A549 (cell line): ENCODE measurements around the gene TSC22D1. TPM values are rescaled to one million over a fixed set of nuclear protein-coding genes. Genes with fewer than 3 reads are reported as not detected.

Experiments used
- ATAC-seq, 2 experiments: fragments of 200-7000 bp in 1 of 2; fragments of >200 bp in 1 of 2; cut with Nextera tagmentation in 1 of 2; cut with Tn5 transposase in 1 of 2; 3 replicates each; pipeline versions ENCODE4 v1.8.0 to v1.9.1; 2018 to 2020; ENCODE audit warnings: mild to moderate bottlenecking in 1 of 2, moderate library complexity in 1 of 2
- CTCF ChIA-PET: fragments of 300-600 bp; sonication (Branson Sonifier 250); formaldehyde crosslinking; extraction: SDS; loops from one replicate; lab custom pipeline; 2021; ENCODE audit warnings: antibody characterized with exemption, inconsistent platforms; lab: Yijun Ruan, JAX
- POLR2A ChIA-PET: fragments of 350-600 bp; formaldehyde crosslinking; extraction: SDS; loops from one replicate; lab custom pipeline; 2021; ENCODE audit warnings: antibody characterized with exemption, inconsistent platforms; lab: Yijun Ruan, JAX
- DNase-seq, 2 experiments: peaks; one replicate each; pipeline versions ENCODE4 v3.0.0 to v3.0.0-alpha.2; 2011 to 2016; ENCODE audit warnings: low read depth in 1 of 2, low spot score in 1 of 2
- FAIRE-seq: peaks from 2 replicates; lab custom pipeline; 2011; peaks lifted over from hg19 to GRCh38; lab: Jason Lieb, UNC
- H3K27ac ChIP-seq, 2 experiments: fragments of >200 bp; sonication (Bioruptor Twin); formaldehyde crosslinking; 3 replicates each; pipeline ENCODE4 v1.5.1; 2016 to 2017
- H3K4me1 ChIP-seq: fragments of >200 bp; sonication (Bioruptor Twin); formaldehyde crosslinking; 3 replicates; pipeline ENCODE4 v1.6.1; 2016
- H3K4me2 ChIP-seq: fragments of >200 bp; sonication (Bioruptor Twin); formaldehyde crosslinking; 3 replicates; pipeline ENCODE4 v1.6.1; 2016
- H3K4me3 ChIP-seq: fragments of >200 bp; sonication (Bioruptor Twin); formaldehyde crosslinking; 3 replicates; pipeline ENCODE4 v1.5.1; 2016
- H3K9me3 ChIP-seq: fragments of >200 bp; sonication (Bioruptor Twin); formaldehyde crosslinking; 3 replicates; pipeline ENCODE4 v1.6.1; 2016
- BHLHE40 ChIP-seq: IDR thresholded peaks from 2 replicates; pipeline ENCODE4 v1.6.1; 2012; ENCODE audit warnings: low read depth, low read length, inconsistent platforms
- CBX2 ChIP-seq: fragments of 200-600 bp; sonication (generic); IDR thresholded peaks from 2 replicates; pipeline ENCODE4 v1.6.1; 2016; ENCODE audit warnings: low read depth, mild to moderate bottlenecking, borderline replicate concordance
- CBX8 ChIP-seq: fragments of 200-600 bp; sonication (generic); IDR thresholded peaks from 2 replicates; pipeline ENCODE4 v1.6.1; 2016
- CEBPB ChIP-seq, 2 experiments: fragments of >200 bp in 1 of 2; sonication (Bioruptor Twin) in 1 of 2; formaldehyde crosslinking in 1 of 2; IDR thresholded peaks; 2 replicates each; pipeline ENCODE4 v1.6.1; 2012 to 2016
- CHD2 ChIP-seq: fragments of 150-350 bp; IDR thresholded peaks from 2 replicates; pipeline ENCODE4 v1.6.1; 2014; ENCODE audit warnings: low read length; ENCODE audit not compliant: partially characterized antibody
- CHD4 ChIP-seq: fragments of 200-600 bp; sonication (generic); IDR thresholded peaks from 2 replicates; pipeline ENCODE4 v1.6.1; 2016; ENCODE audit warnings: antibody characterized with exemption, mild to moderate bottlenecking, borderline replicate concordance
- CTCF ChIP-seq: fragments of >200 bp; sonication (Bioruptor Twin); formaldehyde crosslinking; IDR thresholded peaks from 3 replicates; pipeline ENCODE4 v1.5.1; 2016
- ELK1 ChIP-seq: fragments of 150-350 bp; IDR thresholded peaks from 2 replicates; pipeline ENCODE4 v1.6.1; 2014; ENCODE audit warnings: low read depth, mild to moderate bottlenecking, low read length
- ESRRA ChIP-seq: fragments of 150-350 bp; IDR thresholded peaks from 2 replicates; pipeline ENCODE4 v1.6.1; 2014; ENCODE audit warnings: mild to moderate bottlenecking, low read length, borderline replicate concordance
- HEYL ChIP-seq: fragments of 250-450 bp; sonication (Bioruptor Pico); IDR thresholded peaks from 2 replicates; pipeline ENCODE4 v1.8.0; 2021; ENCODE audit warnings: mild to moderate bottlenecking, moderate library complexity
- HMGXB4 ChIP-seq: fragments of 250-450 bp; sonication (Bioruptor Pico); IDR thresholded peaks from 2 replicates; pipeline ENCODE4 v1.5.0; 2021; ENCODE audit warnings: mild to moderate bottlenecking, moderate library complexity, borderline replicate concordance
- HOXB5 ChIP-seq: fragments of 250-450 bp; sonication (Bioruptor Pico); IDR thresholded peaks from 2 replicates; pipeline ENCODE4 v1.5.0; 2020; ENCODE audit warnings: mild to moderate bottlenecking, moderate library complexity
- JUNB ChIP-seq: fragments of >200 bp; sonication (Bioruptor Twin); formaldehyde crosslinking; IDR thresholded peaks from 2 replicates; pipeline ENCODE4 v1.6.1; 2016
- MAZ ChIP-seq: fragments of 150-350 bp; IDR thresholded peaks from 2 replicates; pipeline ENCODE4 v1.6.1; 2014; ENCODE audit warnings: antibody characterized with exemption, low read depth, low read length, borderline replicate concordance
- MYC ChIP-seq: IDR thresholded peaks from 2 replicates; pipeline ENCODE4 v1.6.1; 2012; ENCODE audit warnings: mild to moderate bottlenecking, inconsistent platforms, low read length, improper control_type of control experiment, borderline replicate concordance
- NFE2L2 ChIP-seq: fragments of 150-350 bp; conservative IDR thresholded peaks from 2 replicates; pipeline ENCODE4 v1.6.1; 2014; ENCODE audit warnings: low read length
- NR3C1 ChIP-seq: fragments of >200 bp; sonication (Bioruptor Twin); formaldehyde crosslinking; IDR thresholded peaks from 3 replicates; pipeline ENCODE4 v1.6.1; 2017
- RAD21 ChIP-seq, 2 experiments: fragments of >200 bp in 1 of 2; sonication (Bioruptor Twin) in 1 of 2; formaldehyde crosslinking in 1 of 2; IDR thresholded peaks in 1 of 2; conservative IDR thresholded peaks in 1 of 2; 2 replicates in 1 of 2; 3 replicates in 1 of 2; pipeline ENCODE4 v1.6.1; 2012 to 2018; ENCODE audit warnings: inconsistent platforms in 1 of 2
- RARB ChIP-seq: fragments of 250-450 bp; sonication (Bioruptor Pico); IDR thresholded peaks from 2 replicates; pipeline ENCODE4 v1.8.0; 2021; ENCODE audit warnings: mild to moderate bottlenecking, moderate library complexity
- RFX5 ChIP-seq: fragments of 450-650 bp; IDR thresholded peaks from 2 replicates; pipeline ENCODE4 v1.7.1; 2014; ENCODE audit warnings: antibody characterized with exemption, mild to moderate bottlenecking, moderate library complexity
- RNF2 ChIP-seq: fragments of 200-600 bp; sonication (generic); IDR thresholded peaks from 2 replicates; pipeline ENCODE4 v1.6.1; 2016; ENCODE audit warnings: low read depth, mild to moderate bottlenecking, antibody characterized with exemption, moderate library complexity, borderline replicate concordance
- SREBF2 ChIP-seq: fragments of 450-650 bp; IDR thresholded peaks from 2 replicates; pipeline ENCODE4 v1.6.1; 2014; ENCODE audit warnings: mild to moderate bottlenecking, moderate library complexity
- TFCP2L1 ChIP-seq: fragments of 250-450 bp; sonication (Bioruptor Pico); IDR thresholded peaks from 2 replicates; pipeline ENCODE4 v1.5.0; 2021; ENCODE audit warnings: mild to moderate bottlenecking
- TP53 ChIP-seq: fragments of 250-450 bp; sonication (Bioruptor Pico); IDR thresholded peaks from 2 replicates; pipeline ENCODE4 v1.5.0; 2021; ENCODE audit warnings: mild to moderate bottlenecking, moderate library complexity
- ZFP36 ChIP-seq: fragments of 450-650 bp; IDR thresholded peaks from 2 replicates; pipeline ENCODE4 v1.6.1; 2014; ENCODE audit warnings: borderline replicate concordance; ENCODE audit not compliant: partially characterized antibody
- WGBS: methylation state at CpG from one replicate; pipeline ENCODE4 v1.1.6; 2017; ENCODE audit errors: missing lambda C conversion rate; 5-methylcytosine and 5-hydroxymethylcytosine counted together
- polyA plus RNA-seq, 4 experiments: library from polyadenylated mRNA; depleted of rRNA in 3 of 4; stranded (reverse); fragments of >200 nt; fragmentation: RNase III in 1 of 4; extraction: RNeasy Plus Mini Kit Qiagen cat#74134 plus additional on column Dnase treatment in 1 of 4; gene quantifications; 2 replicates in 3 of 4; 3 replicates in 1 of 4; pipeline ENCODE4 v1.2.3, GENCODE V29; 2011 to 2017
- TF ChIP-seq, protein P1 (sequence below): IDR thresholded peaks from 2 replicates; pipeline ENCODE4 v1.6.1; 2012
- TF ChIP-seq, protein P2 (sequence below): fragments of >200 bp; sonication (Bioruptor Twin); formaldehyde crosslinking; IDR thresholded peaks from 3 replicates; pipeline ENCODE4 v1.6.1; 2016
- TF ChIP-seq, protein P3 (sequence below): fragments of 450-650 bp; IDR thresholded peaks from 2 replicates; pipeline ENCODE4 v1.6.1; 2014; ENCODE audit warnings: antibody characterized with exemption

Gene TSC22D1
- polyA plus RNA-seq, 2 of the 4 experiments (the other 2 are of a cell fraction), result 66.8 to 196 TPM

DNA sequence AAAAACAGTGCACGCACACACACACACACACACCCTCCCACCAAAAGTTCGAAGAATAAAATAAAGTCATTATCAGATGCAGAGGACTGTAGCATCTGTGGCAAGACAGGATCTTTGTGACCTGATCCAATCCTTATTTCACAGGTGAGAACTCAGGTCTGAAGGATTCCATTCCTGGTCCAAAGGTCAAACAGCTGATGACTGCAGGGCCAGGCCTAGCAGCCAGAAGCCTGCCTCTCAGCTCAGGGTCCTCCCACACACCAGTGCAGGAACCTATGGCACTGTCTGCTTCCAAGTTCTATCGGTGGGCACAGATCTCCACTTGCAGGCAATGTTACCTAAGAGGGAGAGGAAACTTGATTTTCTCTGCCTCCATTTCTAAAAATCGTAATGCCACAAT, 145.0 kb downstream of the TSC22D1 start:
- 74% methylated on average over 4 of the region's 4 CpGs for WGBS
- FAIRE-seq, result no peak
- peaks cover 32% of the 10 kb centered on the region; the same call in 2 of the 3 replicates for H3K4me1 ChIP-seq
- H3K9me3 ChIP-seq, result peaks cover 8% of the 10 kb centered on the region
- H3K27ac ChIP-seq, result peak overlapping the region; percentile 4 to 32; a peak in 3 of 6 replicates
- peak in 1 of 2 experiments; percentile 43 for DNase-seq
- ATAC-seq, result 0 out of 6 replicates have a peak, but pooled peaks of 1 of the 2 experiments have one; percentile 7
- TF ChIP-seq SREBF2 (no peak), ELK1 (no peak), NR3C1 (no peak), ZFP36 (no peak), ESRRA (no peak), RFX5 (no peak), RARB (no peak), NFE2L2 (no peak), RNF2 (no peak), TP53 (no peak), TFCP2L1 (CRISPR knock-in tag) (no peak), MAZ (no peak), BHLHE40 (no peak), CHD2 (no peak), HOXB5 (CRISPR knock-in tag) (no peak), RAD21 (conservative IDR thresholded peaks at IDR 0.05 in 1 of 2, IDR thresholded peaks at IDR 0.05 in 1 of 2) (no peak)
- TF ChIP-seq, protein P1, sequence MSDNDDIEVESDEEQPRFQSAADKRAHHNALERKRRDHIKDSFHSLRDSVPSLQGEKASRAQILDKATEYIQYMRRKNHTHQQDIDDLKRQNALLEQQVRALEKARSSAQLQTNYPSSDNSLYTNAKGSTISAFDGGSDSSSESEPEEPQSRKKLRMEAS, result no peak
- TF ChIP-seq, protein P2, sequence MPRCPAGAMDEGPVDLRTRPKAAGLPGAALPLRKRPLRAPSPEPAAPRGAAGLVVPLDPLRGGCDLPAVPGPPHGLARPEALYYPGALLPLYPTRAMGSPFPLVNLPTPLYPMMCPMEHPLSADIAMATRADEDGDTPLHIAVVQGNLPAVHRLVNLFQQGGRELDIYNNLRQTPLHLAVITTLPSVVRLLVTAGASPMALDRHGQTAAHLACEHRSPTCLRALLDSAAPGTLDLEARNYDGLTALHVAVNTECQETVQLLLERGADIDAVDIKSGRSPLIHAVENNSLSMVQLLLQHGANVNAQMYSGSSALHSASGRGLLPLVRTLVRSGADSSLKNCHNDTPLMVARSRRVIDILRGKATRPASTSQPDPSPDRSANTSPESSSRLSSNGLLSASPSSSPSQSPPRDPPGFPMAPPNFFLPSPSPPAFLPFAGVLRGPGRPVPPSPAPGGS, result no peak
- TF ChIP-seq, protein P3, sequence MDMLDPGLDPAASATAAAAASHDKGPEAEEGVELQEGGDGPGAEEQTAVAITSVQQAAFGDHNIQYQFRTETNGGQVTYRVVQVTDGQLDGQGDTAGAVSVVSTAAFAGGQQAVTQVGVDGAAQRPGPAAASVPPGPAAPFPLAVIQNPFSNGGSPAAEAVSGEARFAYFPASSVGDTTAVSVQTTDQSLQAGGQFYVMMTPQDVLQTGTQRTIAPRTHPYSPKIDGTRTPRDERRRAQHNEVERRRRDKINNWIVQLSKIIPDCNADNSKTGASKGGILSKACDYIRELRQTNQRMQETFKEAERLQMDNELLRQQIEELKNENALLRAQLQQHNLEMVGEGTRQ, result no peak
- ChIA-PET POLR2A (no interaction called here), CTCF (interaction anchor here (1.2 to 2.4 kb wide), 3 partner anchors 187 to 523 kb away, joined by 4 to 7 read pairs (median 4); no protein-coding TSS in a partner anchor)
- no peak overlapping the region for H3K4me2 ChIP-seq
- H3K4me3 ChIP-seq, result no peak overlapping the region

GRCh38 chr13:44429311-44429710, 146.8 kb downstream of the TSC22D1 start:
- ATAC-seq (no peak), DNase-seq (no peak), FAIRE-seq (no peak)
- 85% methylated on average over 2 of the region's 2 CpGs for WGBS
- ChIA-PET CTCF (interaction anchor here (2.4 kb wide), 1 partner anchor 521 kb away, joined by 7 read pairs; no protein-coding TSS in a partner anchor), POLR2A (no interaction called here)
- Histone ChIP-seq H3K9me3 (peaks cover 8% of the 10 kb centered on the region), H3K27ac (no peak overlapping the region; a peak in 1 of 6 replicates), H3K4me1 (peaks cover 32% of the 10 kb centered on the region; the same call in 2 of the 3 replicates), H3K4me3 (no peak overlapping the region), H3K4me2 (no peak overlapping the region)
- TF ChIP-seq TFCP2L1 (CRISPR knock-in tag), result no peak

GRCh38 chr13:44426461-44426860, 149.7 kb downstream of the TSC22D1 start:
- Histone ChIP-seq H3K4me2 (no peak overlapping the region), H3K4me3 (no peak overlapping the region), H3K4me1 (peaks cover 5% of the 10 kb centered on the region; the same call in 2 of the 3 replicates), H3K9me3 (peaks cover 8% of the 10 kb centered on the region), H3K27ac (no peak overlapping the region)
- 78% methylated on average over 3 of the region's 3 CpGs for WGBS
- ATAC-seq (no peak), FAIRE-seq (no peak), DNase-seq (no peak)
- ChIA-PET POLR2A (interaction anchor here (0.6 to 1.7 kb wide), 2 partner anchors 10 to 359 kb away, joined by 3 to 6 read pairs; no protein-coding TSS in a partner anchor), CTCF (interaction anchor here (0.9 to 1.5 kb wide), 3 partner anchors 183 to 518 kb away, joined by 3 read pairs; no protein-coding TSS in a partner anchor)
- TF ChIP-seq HMGXB4 (CRISPR knock-in tag) (no peak), CHD4 (no peak), MYC (no peak), JUNB (no peak), TFCP2L1 (CRISPR knock-in tag) (no peak), HEYL (no peak), TP53 (no peak), CEBPB (IDR thresholded peaks at IDR 0.05) (no peak), CBX2 (no peak), CBX8 (no peak), CTCF (no peak)
